Activated T-cell treated with anti-CD3 and anti-CD28 coated beads, Interleukin-2, amount 50 U/mL, for 72 hours (primary cell): ENCODE measurements around the gene SRPK1. TPM values are rescaled to one million over a fixed set of nuclear protein-coding genes. Genes with fewer than 3 reads are reported as not detected.

Experiments
- ATAC-seq, 2 donors: fragments of 150-1000 bp; cut with Tn5 transposase; replicated peaks in 1 of 2; 2 replicates each; pipeline ENCODE4 v1.10.0; 2021; ENCODE audit warnings: moderate library complexity in 2 of 2, mild to moderate bottlenecking in 1 of 2
- DNase-seq, 2 donors: peaks; one replicate each; pipeline ENCODE4 v3.0.0; 2021 to 2022; ENCODE audit warnings: mixed read lengths in 1 of 2
- H3K27ac Mint-ChIP-seq: one replicate; pipeline ENCODE4 v1.8.0; 2022; ENCODE audit warnings: mild to moderate bottlenecking, moderate library complexity, mixed read lengths
- H3K27me3 Mint-ChIP-seq: one replicate; pipeline ENCODE4 v1.8.0; 2022; ENCODE audit warnings: low read depth, mixed read lengths
- H3K36me3 Mint-ChIP-seq, 2 donors: one replicate each; pipeline ENCODE4 v1.8.0; 2022; ENCODE audit warnings: mixed read lengths in 2 of 2, mild to moderate bottlenecking in 1 of 2; ENCODE audit not compliant: insufficient read depth in 2 of 2
- H3K4me1 Mint-ChIP-seq: one replicate; pipeline ENCODE4 v1.8.0; 2022; ENCODE audit warnings: low read depth, mixed read lengths
- H3K4me3 Mint-ChIP-seq, 2 donors: one replicate each; pipeline ENCODE4 v1.8.0; 2022; ENCODE audit warnings: mild to moderate bottlenecking in 2 of 2, mixed read lengths in 2 of 2, moderate library complexity in 2 of 2
- H3K9me3 Mint-ChIP-seq, 2 donors: one replicate each; pipeline ENCODE4 v1.8.0; 2022; ENCODE audit warnings: mixed read lengths in 2 of 2
- total RNA-seq, 2 donors: library from RNA; stranded (reverse); gene quantifications; one replicate each; pipeline ENCODE4 v1.2.3, GENCODE V29; 2022

The SRPK1 gene
- total RNA-seq, 2 donors from 2014 or later = 98.3 to 99.7 TPM

GRCh38 chr6:35824552-35825192 lies 96.2 kb downstream of the SRPK1 start:
- H3K4me3 Mint-ChIP-seq = no peak overlapping the region
- ATAC-seq = no peak

GRCh38 chr6:35823601-35824000 lies 97.3 kb downstream of the SRPK1 start:
- H3K27me3 Mint-ChIP-seq = no peaks in the 10 kb centered on the region
- no peaks in the 10 kb centered on the region for H3K4me1 Mint-ChIP-seq
- no peak for ATAC-seq
- H3K9me3 Mint-ChIP-seq = no peaks in the 10 kb centered on the region
- H3K36me3 Mint-ChIP-seq = no peaks in the 10 kb centered on the region
- H3K4me3 Mint-ChIP-seq = no peak overlapping the region
- no peak overlapping the region for H3K27ac Mint-ChIP-seq
- DNase-seq = no peak

More at GRCh38 chr6:35824552-35825192, 96.2 kb downstream of the SRPK1 start:
- Mint-ChIP-seq H3K27me3 (no peaks in the 10 kb centered on the region), H3K36me3 (no peaks in the 10 kb centered on the region), H3K27ac (no peak overlapping the region), H3K4me1 (no peaks in the 10 kb centered on the region), H3K9me3 (peaks cover 0 to 1% of the 10 kb centered on the region in 2 donors)
- DNase-seq = no peak

GRCh38 chr6:35817515-35817914 lies 103.4 kb downstream of the SRPK1 start:
- ATAC-seq (no peak), DNase-seq (no peak)
- Mint-ChIP-seq H3K9me3 (no peaks in the 10 kb centered on the region), H3K27ac (no peak overlapping the region), H3K36me3 (peaks cover 0 to 3% of the 10 kb centered on the region in 2 donors), H3K4me1 (no peaks in the 10 kb centered on the region), H3K27me3 (no peaks in the 10 kb centered on the region), H3K4me3 (no peak overlapping the region)

- Mint-ChIP-seq H3K4me1 (no peaks in the 10 kb centered on the region), H3K36me3 (no peaks in the 10 kb centered on the region), H3K9me3 (no peaks in the 10 kb centered on the region), H3K4me3 (no peak overlapping the region), H3K27ac (no peak overlapping the region), H3K27me3 (peaks cover 8% of the 10 kb centered on the region)
- DNase-seq = no peak
- no peak for ATAC-seq
These were observed 109.3 kb downstream of the SRPK1 start for GRCh38 chr6:35811699-35811995.

- H3K27ac Mint-ChIP-seq = no peak overlapping the region
- ATAC-seq (peak in 1 of 2 donors; percentile 73), DNase-seq (no peak)
- no peaks in the 10 kb centered on the region for H3K4me1 Mint-ChIP-seq
- no peaks in the 10 kb centered on the region for H3K9me3 Mint-ChIP-seq
- no peaks in the 10 kb centered on the region for H3K36me3 Mint-ChIP-seq
- H3K27me3 Mint-ChIP-seq = peaks cover 13% of the 10 kb centered on the region
- H3K4me3 Mint-ChIP-seq = peak overlapping the region in 1 of 2 donors; percentile 50
These were observed 109.8 kb downstream of the SRPK1 start for GRCh38 chr6:35810971-35811698.

GRCh38 chr6:35809809-35810208 lies 111.1 kb downstream of the SRPK1 start:
- no peak for ATAC-seq
- no peaks in the 10 kb centered on the region for H3K4me1 Mint-ChIP-seq
- no peak overlapping the region for H3K27ac Mint-ChIP-seq
- H3K27me3 Mint-ChIP-seq = peaks cover 20% of the 10 kb centered on the region
- DNase-seq = no peak
- H3K9me3 Mint-ChIP-seq = no peaks in the 10 kb centered on the region
- H3K4me3 Mint-ChIP-seq = no peak overlapping the region
- H3K36me3 Mint-ChIP-seq = no peaks in the 10 kb centered on the region

- DNase-seq (no peak), ATAC-seq (no peak)
- no peaks in the 10 kb centered on the region for H3K4me1 Mint-ChIP-seq
- no peaks in the 10 kb centered on the region for H3K9me3 Mint-ChIP-seq
- no peak overlapping the region for H3K4me3 Mint-ChIP-seq
- no peak overlapping the region for H3K27ac Mint-ChIP-seq
- H3K36me3 Mint-ChIP-seq = no peaks in the 10 kb centered on the region
- peaks cover 20% of the 10 kb centered on the region for H3K27me3 Mint-ChIP-seq
These were observed 112.2 kb downstream of the SRPK1 start for GRCh38 chr6:35808688-35809087.

- no peaks in the 10 kb centered on the region for H3K36me3 Mint-ChIP-seq
- H3K27me3 Mint-ChIP-seq = peaks cover 20% of the 10 kb centered on the region
- H3K4me3 Mint-ChIP-seq = peak within 1 kb of the TSS in 1 of 2 donors; percentile 5
These were observed 115.7 kb downstream of the SRPK1 start, which contains the start of gene LHFPL5 for GRCh38 chr6:35804996-35805736. LHFPL5 (plus strand) TSS chr6:35805352; CDS start chr6:35805671, 319 bp downstream.

GRCh38 chr6:35801148-35801547 lies 119.8 kb downstream of the SRPK1 start:
- DNase-seq = no peak
- Mint-ChIP-seq H3K4me1 (no peaks in the 10 kb centered on the region), H3K36me3 (no peaks in the 10 kb centered on the region), H3K9me3 (no peaks in the 10 kb centered on the region), H3K27ac (no peak overlapping the region), H3K27me3 (peaks cover 7% of the 10 kb centered on the region), H3K4me3 (no peak overlapping the region)
- ATAC-seq = no peak

More at GRCh38 chr6:35804996-35805736, 115.7 kb downstream of the SRPK1 start, which contains the start of gene LHFPL5:
- DNase-seq (peak; percentile 61 to 73), ATAC-seq (peak; percentile 73 to 76)
- no peaks in the 10 kb centered on the region for H3K9me3 Mint-ChIP-seq
- H3K27ac Mint-ChIP-seq = no peak within 1 kb of the TSS
- no peaks in the 10 kb centered on the region for H3K4me1 Mint-ChIP-seq

- Mint-ChIP-seq H3K36me3 (no peaks in the 10 kb centered on the region), H3K27me3 (peaks cover 8% of the 10 kb centered on the region)
These were observed 122.2 kb downstream of the SRPK1 start for GRCh38 chr6:35798706-35799105.

GRCh38 chr6:35797837-35798526 lies 122.9 kb downstream of the SRPK1 start:
- H3K4me3 Mint-ChIP-seq = no peak overlapping the region
- H3K27ac Mint-ChIP-seq = no peak overlapping the region
- no peaks in the 10 kb centered on the region for H3K36me3 Mint-ChIP-seq
- peaks cover 8% of the 10 kb centered on the region for H3K27me3 Mint-ChIP-seq
- ATAC-seq (no peak), DNase-seq (no peak)
- H3K4me1 Mint-ChIP-seq = no peaks in the 10 kb centered on the region
- H3K9me3 Mint-ChIP-seq = no peaks in the 10 kb centered on the region

More at GRCh38 chr6:35798706-35799105, 122.2 kb downstream of the SRPK1 start:
- DNase-seq = no peak
- ATAC-seq = no peak
- H3K4me3 Mint-ChIP-seq = no peak overlapping the region
- no peak overlapping the region for H3K27ac Mint-ChIP-seq
- no peaks in the 10 kb centered on the region for H3K9me3 Mint-ChIP-seq
- no peaks in the 10 kb centered on the region for H3K4me1 Mint-ChIP-seq

- H3K27me3 Mint-ChIP-seq = peaks cover 8% of the 10 kb centered on the region
- DNase-seq (no peak), ATAC-seq (no peak)
- no peaks in the 10 kb centered on the region for H3K9me3 Mint-ChIP-seq
- no peak overlapping the region for H3K27ac Mint-ChIP-seq
- no peaks in the 10 kb centered on the region for H3K4me1 Mint-ChIP-seq
- H3K4me3 Mint-ChIP-seq = no peak overlapping the region
- no peaks in the 10 kb centered on the region for H3K36me3 Mint-ChIP-seq
These were observed 124.7 kb downstream of the SRPK1 start for GRCh38 chr6:35796236-35796635.
